Measurements from ENCODE around the gene CD244.
"Not testable (repeated sequence)": the region's sequence is repeated elsewhere in the genome, so short reads cannot be mapped to it uniquely, and the experiment has no call there.

CD244 gene

DNA sequence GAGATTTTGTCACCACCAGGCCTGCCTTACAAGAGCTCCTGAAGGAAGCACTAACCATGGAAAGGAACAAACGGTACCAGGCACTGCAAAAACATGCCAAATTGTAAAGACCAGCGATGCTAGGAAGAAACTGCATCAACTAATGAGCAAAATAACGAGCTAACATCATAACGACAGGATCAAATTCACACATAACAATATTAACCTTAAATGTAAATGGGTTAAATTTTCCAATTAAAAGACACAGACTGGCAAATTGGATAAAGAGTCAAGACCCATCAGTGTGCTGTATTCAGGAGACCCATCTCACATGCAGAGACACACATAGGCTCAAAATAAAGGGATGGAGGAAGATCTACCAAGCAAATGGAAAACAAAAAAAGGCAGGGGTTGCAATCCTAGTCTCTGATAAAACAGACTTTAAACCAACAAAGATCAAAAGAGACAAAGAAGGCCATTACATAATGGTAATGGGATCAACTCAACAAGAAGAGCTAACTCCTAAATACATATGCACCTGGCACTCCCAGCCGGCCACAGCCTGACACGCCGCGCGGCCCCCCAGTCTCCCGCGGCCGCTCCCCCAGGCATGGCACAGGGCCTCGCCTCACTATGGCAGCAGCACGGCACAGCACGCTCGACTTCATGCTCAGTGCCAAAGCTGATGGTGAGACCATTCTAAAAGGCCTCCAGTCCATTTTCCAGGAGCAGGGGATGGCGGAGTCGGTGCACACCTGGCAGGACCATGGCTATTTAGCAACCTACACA is 31.9 kb upstream of the CD244 start:
- not testable (repeated sequence) for H3K27ac ChIP-seq (ENCODE audit: low read length); H3K4me3 ChIP-seq (ENCODE audit: low read depth in 1 of 2, low read length in 2 of 2); H3K9me3 ChIP-seq (ENCODE audit: control insufficient read depth in 1 of 2, low read length in 2 of 2); H3K27me3 ChIP-seq (ENCODE audit: low read depth, low read length); H3K36me3 ChIP-seq (ENCODE audit: control insufficient read depth in 1 of 2, insufficient read depth in 2 of 2, low read length in 2 of 2); H3K4me1 ChIP-seq (ENCODE audit: control insufficient read depth in 1 of 2, insufficient read depth in 2 of 2, low read length in 2 of 2)

DNA sequence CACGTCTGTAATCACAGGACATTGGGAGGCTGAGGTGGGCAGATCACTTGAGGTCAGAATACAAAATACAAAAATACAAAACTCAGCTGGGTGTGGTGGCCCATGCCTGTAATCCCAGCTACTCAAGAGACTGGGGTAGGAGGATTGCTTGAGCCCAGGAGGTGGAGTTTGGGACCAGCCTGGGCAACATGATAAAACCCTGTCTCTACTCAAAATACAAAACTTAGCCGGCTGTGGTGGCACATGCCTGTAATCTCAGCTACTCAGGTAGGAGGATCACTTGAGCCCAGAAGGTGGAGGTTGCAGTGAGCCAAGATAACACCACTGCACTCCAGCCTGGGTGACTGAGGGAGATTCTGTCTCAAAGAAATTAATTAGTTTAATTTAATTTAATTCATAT is 28.8 kb upstream of the CD244 start:
- H3K27me3 ChIP-seq (ENCODE audit: low read depth, low read length), result no peaks in the 10 kb centered on the region
- no peak overlapping the region for H3K4me3 ChIP-seq (ENCODE audit: low read depth in 1 of 2, low read length in 2 of 2)
- H3K9me3 ChIP-seq (ENCODE audit: control insufficient read depth in 1 of 2, low read length in 2 of 2), result peaks cover 0 to 7% of the 10 kb centered on the region in 2 donors
- H3K4me1 ChIP-seq (ENCODE audit: control insufficient read depth in 1 of 2, insufficient read depth in 2 of 2, low read length in 2 of 2), result no peaks in the 10 kb centered on the region
- no peaks in the 10 kb centered on the region for H3K36me3 ChIP-seq (ENCODE audit: control insufficient read depth in 1 of 2, insufficient read depth in 2 of 2, low read length in 2 of 2)
- no peak overlapping the region for H3K27ac ChIP-seq (ENCODE audit: low read length)

DNA sequence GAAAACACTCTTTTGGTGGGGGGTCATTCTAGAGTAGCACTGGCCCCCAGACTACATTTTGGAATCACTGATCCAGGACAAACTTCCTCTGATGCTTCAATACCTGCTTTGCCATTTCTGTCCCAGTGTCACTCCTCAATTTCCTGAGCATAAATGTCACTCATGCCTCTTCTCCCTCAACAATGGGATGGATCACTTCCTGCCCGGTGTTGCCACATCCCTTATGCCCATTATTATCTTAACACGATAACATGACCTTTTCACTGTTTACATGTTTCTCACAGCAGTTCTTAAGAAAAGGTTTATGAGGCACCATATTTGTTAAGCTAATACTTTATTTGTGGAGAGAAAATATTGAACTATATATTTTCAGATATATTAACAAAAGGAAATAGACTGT is 26.2 kb upstream of the CD244 start:
- no peaks in the 10 kb centered on the region for H3K36me3 ChIP-seq (ENCODE audit: control insufficient read depth in 1 of 2, insufficient read depth in 2 of 2, low read length in 2 of 2)
- no peak overlapping the region for H3K27ac ChIP-seq (ENCODE audit: low read length)
- H3K4me3 ChIP-seq (ENCODE audit: low read depth in 1 of 2, low read length in 2 of 2), result no peak overlapping the region
- H3K9me3 ChIP-seq (ENCODE audit: control insufficient read depth in 1 of 2, low read length in 2 of 2), result no peaks in the 10 kb centered on the region
- no peaks in the 10 kb centered on the region for H3K27me3 ChIP-seq (ENCODE audit: low read depth, low read length)
- no peaks in the 10 kb centered on the region for H3K4me1 ChIP-seq (ENCODE audit: control insufficient read depth in 1 of 2, insufficient read depth in 2 of 2, low read length in 2 of 2)

DNA sequence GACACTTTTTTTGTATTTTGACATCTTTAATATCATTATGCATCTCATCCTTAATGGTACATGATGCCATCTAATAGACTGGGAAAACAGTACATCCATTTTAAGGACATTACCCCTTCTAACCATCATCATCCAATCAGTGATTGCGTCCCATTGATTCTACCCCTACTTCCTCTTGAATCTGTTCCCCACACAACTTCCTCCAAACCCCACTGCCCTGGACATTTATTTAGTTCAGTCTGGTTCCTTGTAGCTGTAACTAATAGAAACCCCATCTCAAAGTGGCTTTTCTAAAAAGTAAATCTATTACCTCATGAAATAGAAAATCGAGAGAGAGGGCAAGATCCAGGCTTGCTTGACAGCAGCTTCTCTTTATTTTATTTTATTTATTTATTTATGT is 24.4 kb upstream of the CD244 start:
- no peak overlapping the region for H3K4me3 ChIP-seq (ENCODE audit: low read depth in 1 of 2, low read length in 2 of 2)
- no peaks in the 10 kb centered on the region for H3K4me1 ChIP-seq (ENCODE audit: control insufficient read depth in 1 of 2, insufficient read depth in 2 of 2, low read length in 2 of 2)
- no peaks in the 10 kb centered on the region for H3K27me3 ChIP-seq (ENCODE audit: low read depth, low read length)
- no peaks in the 10 kb centered on the region for H3K9me3 ChIP-seq (ENCODE audit: control insufficient read depth in 1 of 2, low read length in 2 of 2)
- no peaks in the 10 kb centered on the region for H3K36me3 ChIP-seq (ENCODE audit: control insufficient read depth in 1 of 2, insufficient read depth in 2 of 2, low read length in 2 of 2)
- H3K27ac ChIP-seq (ENCODE audit: low read length), result no peak overlapping the region

DNA sequence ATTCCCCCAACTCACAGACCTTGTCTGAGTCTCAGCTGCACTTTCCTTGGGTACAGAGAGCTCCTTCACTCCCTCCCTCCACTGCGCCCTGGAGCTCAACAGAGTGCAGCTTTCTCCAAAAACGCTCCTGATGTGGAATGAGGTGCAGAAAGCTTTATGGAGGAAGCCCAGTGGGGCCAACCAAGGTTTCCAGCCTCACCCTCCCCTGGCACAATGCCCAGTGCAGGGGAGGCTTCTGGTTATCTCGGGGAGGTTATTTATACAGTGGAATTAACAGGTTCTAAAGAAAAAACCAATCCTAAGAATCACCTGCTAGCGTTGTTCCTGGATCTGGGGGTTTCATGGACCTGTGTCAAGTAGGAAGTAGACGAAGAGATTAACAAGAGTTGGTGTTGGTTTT is 22.4 kb upstream of the CD244 start, which contains the start of gene ITLN1:
ITLN1 (minus strand) TSS at position 139 of the 400 bp plus-strand sequence. CDS start 303 bp downstream, outside the sequence.
- no peaks in the 10 kb centered on the region for H3K27me3 ChIP-seq (ENCODE audit: low read depth, low read length)
- H3K4me1 ChIP-seq (ENCODE audit: control insufficient read depth in 1 of 2, insufficient read depth in 2 of 2, low read length in 2 of 2), result no peaks in the 10 kb centered on the region
- no peaks in the 10 kb centered on the region for H3K9me3 ChIP-seq (ENCODE audit: control insufficient read depth in 1 of 2, low read length in 2 of 2)
- no peak within 1 kb of the TSS for H3K4me3 ChIP-seq (ENCODE audit: low read depth in 1 of 2, low read length in 2 of 2)
- no peaks in the 10 kb centered on the region for H3K36me3 ChIP-seq (ENCODE audit: control insufficient read depth in 1 of 2, insufficient read depth in 2 of 2, low read length in 2 of 2)
- H3K27ac ChIP-seq (ENCODE audit: low read length), result no peak within 1 kb of the TSS

DNA sequence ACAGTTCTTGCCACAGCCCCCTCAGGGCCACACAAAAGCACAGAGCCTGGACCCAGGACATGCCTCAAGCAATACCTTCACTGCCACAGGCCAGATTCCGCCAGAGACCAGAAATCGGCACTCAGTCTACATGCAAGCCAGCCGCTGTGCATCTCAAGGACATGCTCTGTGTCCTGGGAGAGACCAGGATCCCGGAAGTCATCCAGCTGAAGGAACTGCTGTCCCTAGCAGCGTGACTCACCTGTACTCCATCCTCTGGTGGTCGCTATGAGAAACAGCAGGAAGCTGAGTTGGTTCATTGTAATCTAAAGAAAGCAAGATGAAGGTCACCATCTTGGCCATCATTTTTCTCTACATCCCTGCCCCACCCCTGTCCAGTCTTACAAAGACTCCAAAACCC is 21.9 kb upstream of the CD244 start:
- H3K4me1 ChIP-seq (ENCODE audit: control insufficient read depth in 1 of 2, insufficient read depth in 2 of 2, low read length in 2 of 2), result no peaks in the 10 kb centered on the region
- no peak overlapping the region for H3K4me3 ChIP-seq (ENCODE audit: low read depth in 1 of 2, low read length in 2 of 2)
- no peak overlapping the region for H3K27ac ChIP-seq (ENCODE audit: low read length)
- H3K27me3 ChIP-seq (ENCODE audit: low read depth, low read length), result no peaks in the 10 kb centered on the region
- H3K9me3 ChIP-seq (ENCODE audit: control insufficient read depth in 1 of 2, low read length in 2 of 2), result no peaks in the 10 kb centered on the region
- no peaks in the 10 kb centered on the region for H3K36me3 ChIP-seq (ENCODE audit: control insufficient read depth in 1 of 2, insufficient read depth in 2 of 2, low read length in 2 of 2)

DNA sequence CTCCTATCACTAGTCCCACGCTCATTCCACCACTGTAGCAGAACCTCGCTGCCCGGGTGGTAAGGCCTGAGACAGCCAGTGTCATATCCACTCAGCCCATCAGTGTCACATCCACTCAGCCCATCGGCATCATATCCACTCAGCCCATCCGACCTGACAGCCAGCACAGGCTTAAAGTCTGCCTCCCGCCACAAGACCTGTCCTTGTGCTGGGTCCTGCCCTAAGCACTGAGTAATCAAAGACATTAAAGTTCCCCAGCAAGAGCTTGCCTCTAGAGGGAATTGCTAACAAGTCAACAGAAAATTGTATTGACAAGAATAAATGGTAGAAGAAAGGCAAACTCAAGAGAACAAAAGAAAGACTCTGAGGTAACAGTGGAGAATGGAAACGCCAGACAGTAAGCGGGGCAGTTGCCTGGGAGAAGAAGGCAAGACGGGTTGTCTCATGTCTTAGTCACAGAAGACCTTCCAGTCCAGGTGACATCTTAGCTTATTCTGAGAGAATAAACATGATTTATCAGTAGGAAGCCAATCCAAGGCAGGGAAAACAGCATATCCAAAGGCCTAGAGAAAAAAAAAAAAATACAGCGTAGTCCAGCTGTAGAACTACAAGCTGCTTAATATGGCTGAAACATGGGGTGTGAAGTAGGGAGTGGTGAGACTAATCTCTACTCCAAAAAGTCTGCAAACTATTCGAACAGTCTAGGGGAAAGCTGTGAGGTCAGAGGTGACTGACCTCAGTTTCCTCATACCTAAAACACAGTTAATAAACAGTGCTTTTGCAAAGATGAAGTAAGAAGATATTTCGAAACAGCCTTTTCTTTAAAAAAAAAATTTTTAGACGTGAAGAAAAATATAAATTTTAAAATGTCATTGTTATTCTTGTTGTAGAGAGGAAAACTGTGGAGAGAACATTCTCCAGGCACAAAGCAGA is 21.2 kb upstream of the CD244 start:
- no peak overlapping the region for H3K27ac ChIP-seq (ENCODE audit: low read length)
- no peaks in the 10 kb centered on the region for H3K27me3 ChIP-seq (ENCODE audit: low read depth, low read length)
- H3K36me3 ChIP-seq (ENCODE audit: control insufficient read depth in 1 of 2, insufficient read depth in 2 of 2, low read length in 2 of 2), result no peaks in the 10 kb centered on the region
- H3K4me3 ChIP-seq (ENCODE audit: low read depth in 1 of 2, low read length in 2 of 2), result no peak overlapping the region
- H3K4me1 ChIP-seq (ENCODE audit: control insufficient read depth in 1 of 2, insufficient read depth in 2 of 2, low read length in 2 of 2), result no peaks in the 10 kb centered on the region
- no peaks in the 10 kb centered on the region for H3K9me3 ChIP-seq (ENCODE audit: control insufficient read depth in 1 of 2, low read length in 2 of 2)

DNA sequence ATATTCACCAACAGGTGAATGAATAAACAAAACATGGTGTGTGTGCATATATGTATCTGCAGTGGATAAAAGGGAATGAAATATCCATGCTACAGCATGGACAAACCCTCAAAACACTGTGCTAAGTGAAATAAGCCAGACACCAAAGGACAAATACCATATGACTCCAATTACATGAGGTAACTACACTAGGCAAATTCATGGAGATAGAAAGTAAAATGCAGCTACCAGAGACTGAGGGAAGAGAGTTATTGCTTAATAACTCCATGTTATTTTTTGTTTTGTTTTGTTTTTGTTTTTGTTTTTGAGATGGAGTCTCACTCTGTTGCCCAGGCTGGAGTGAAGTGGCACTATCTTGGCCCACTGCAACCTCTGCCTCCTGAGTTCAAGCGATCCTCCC is 19.9 kb upstream of the CD244 start:
- Histone ChIP-seq H3K9me3 (ENCODE audit: control insufficient read depth in 1 of 2, low read length in 2 of 2) (no peaks in the 10 kb centered on the region), H3K27ac (ENCODE audit: low read length) (no peak overlapping the region), H3K4me1 (ENCODE audit: control insufficient read depth in 1 of 2, insufficient read depth in 2 of 2, low read length in 2 of 2) (no peaks in the 10 kb centered on the region), H3K36me3 (ENCODE audit: control insufficient read depth in 1 of 2, insufficient read depth in 2 of 2, low read length in 2 of 2) (no peaks in the 10 kb centered on the region), H3K27me3 (ENCODE audit: low read depth, low read length) (no peaks in the 10 kb centered on the region), H3K4me3 (ENCODE audit: low read depth in 1 of 2, low read length in 2 of 2) (no peak overlapping the region)

DNA sequence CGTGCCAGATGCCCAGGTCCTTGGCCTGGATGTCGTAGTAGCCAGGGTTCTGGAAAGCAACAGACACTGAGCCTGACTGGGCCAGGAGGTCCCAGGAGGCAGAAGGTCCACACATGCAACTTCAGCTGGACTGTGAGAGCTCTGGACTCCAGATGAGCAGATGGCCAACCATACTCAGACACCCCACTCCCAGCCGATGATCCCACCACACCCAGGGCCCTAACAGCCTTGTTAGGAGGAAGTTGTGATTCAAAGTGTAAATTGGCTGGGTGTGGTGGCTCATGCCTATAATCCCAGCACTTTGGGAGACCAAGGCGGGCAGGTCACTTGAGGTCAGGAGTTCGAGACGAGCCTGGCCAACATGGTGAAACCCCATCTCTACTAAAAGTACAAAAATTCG is 18.6 kb upstream of the CD244 start:
- not testable (repeated sequence) for H3K4me3 ChIP-seq (ENCODE audit: low read depth in 1 of 2, low read length in 2 of 2); H3K4me1 ChIP-seq (ENCODE audit: control insufficient read depth in 1 of 2, insufficient read depth in 2 of 2, low read length in 2 of 2); H3K36me3 ChIP-seq (ENCODE audit: control insufficient read depth in 1 of 2, insufficient read depth in 2 of 2, low read length in 2 of 2); H3K27me3 ChIP-seq (ENCODE audit: low read depth, low read length); H3K9me3 ChIP-seq (ENCODE audit: control insufficient read depth in 1 of 2, low read length in 2 of 2); H3K27ac ChIP-seq (ENCODE audit: low read length)

DNA sequence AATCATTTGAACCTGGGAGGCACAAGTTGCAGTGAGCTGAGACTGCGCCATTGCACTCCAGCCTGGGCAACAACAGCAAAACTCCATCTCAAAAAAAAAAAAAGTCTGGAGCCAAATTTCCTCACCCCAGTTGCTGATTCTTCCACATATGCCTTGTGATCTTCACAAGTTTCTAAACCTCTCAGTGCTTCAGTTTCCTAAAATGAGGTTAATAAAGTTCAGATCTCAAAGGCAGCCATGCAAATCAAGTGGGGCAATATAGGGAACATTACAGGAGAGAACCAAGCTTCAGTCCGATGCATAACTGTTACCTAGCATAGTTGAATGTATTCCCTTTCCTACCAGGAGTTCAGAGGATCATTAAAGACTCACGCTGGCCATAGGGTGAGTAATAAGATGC is 17.5 kb upstream of the CD244 start:
- H3K4me3 ChIP-seq (ENCODE audit: low read depth in 1 of 2, low read length in 2 of 2), result no peak overlapping the region
- no peaks in the 10 kb centered on the region for H3K36me3 ChIP-seq (ENCODE audit: control insufficient read depth in 1 of 2, insufficient read depth in 2 of 2, low read length in 2 of 2)
- no peaks in the 10 kb centered on the region for H3K4me1 ChIP-seq (ENCODE audit: control insufficient read depth in 1 of 2, insufficient read depth in 2 of 2, low read length in 2 of 2)
- H3K9me3 ChIP-seq (ENCODE audit: control insufficient read depth in 1 of 2, low read length in 2 of 2), result no peaks in the 10 kb centered on the region
- no peak overlapping the region for H3K27ac ChIP-seq (ENCODE audit: low read length)
- no peaks in the 10 kb centered on the region for H3K27me3 ChIP-seq (ENCODE audit: low read depth, low read length)

DNA sequence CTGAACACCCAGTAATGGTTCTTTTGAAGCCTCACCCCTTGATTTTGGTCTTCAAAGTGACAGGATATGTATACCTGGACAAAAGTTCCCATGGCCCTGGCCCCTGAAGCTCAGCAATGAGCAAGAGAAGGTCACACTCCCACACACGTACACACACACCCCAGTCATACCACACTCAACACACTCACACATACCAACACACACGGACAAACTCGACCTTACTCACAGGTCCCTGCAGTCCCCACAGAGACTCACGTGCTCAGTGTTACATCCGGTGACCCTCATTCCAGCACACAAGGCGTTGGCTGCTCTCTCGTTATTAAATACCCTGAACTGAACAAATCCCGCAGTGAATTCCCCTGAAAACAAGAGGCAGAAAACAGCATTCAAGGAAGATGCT is 16.4 kb upstream of the CD244 start:
- no peak overlapping the region for H3K4me3 ChIP-seq (ENCODE audit: low read depth in 1 of 2, low read length in 2 of 2)
- no peak overlapping the region for H3K27ac ChIP-seq (ENCODE audit: low read length)
- no peaks in the 10 kb centered on the region for H3K36me3 ChIP-seq (ENCODE audit: control insufficient read depth in 1 of 2, insufficient read depth in 2 of 2, low read length in 2 of 2)
- no peaks in the 10 kb centered on the region for H3K9me3 ChIP-seq (ENCODE audit: control insufficient read depth in 1 of 2, low read length in 2 of 2)
- no peaks in the 10 kb centered on the region for H3K27me3 ChIP-seq (ENCODE audit: low read depth, low read length)
- no peaks in the 10 kb centered on the region for H3K4me1 ChIP-seq (ENCODE audit: control insufficient read depth in 1 of 2, insufficient read depth in 2 of 2, low read length in 2 of 2)

Measured in muscle layer of duodenum (tissue), 2 donors.